NT2/D1 (cell line): ENCODE data around the gene SHISA5.

Source experiments
- DNase-seq: peaks from one replicate; pipeline ENCODE4 v3.0.0-alpha.2; 2011; ENCODE audit warnings: low read depth, low spot score
- H3K27me3 ChIP-seq: 2 replicates; pipeline ENCODE4 v1.6.0; 2011; ENCODE audit warnings: mild to moderate bottlenecking; ENCODE audit not compliant: insufficient read length, insufficient read depth
- H3K36me3 ChIP-seq: 2 replicates; pipeline ENCODE4 v1.6.1; 2011; ENCODE audit warnings: mild to moderate bottlenecking, low read length, mixed read lengths; ENCODE audit not compliant: insufficient read depth, insufficient read length
- H3K4me1 ChIP-seq: 2 replicates; pipeline ENCODE4 v1.5.1; 2011; ENCODE audit not compliant: insufficient read depth, insufficient read length
- H3K4me3 ChIP-seq: 2 replicates; pipeline ENCODE4 v1.5.1; 2011; ENCODE audit warnings: low read depth; ENCODE audit not compliant: insufficient read length
- H3K9ac ChIP-seq: 2 replicates; pipeline ENCODE4 v1.6.0; 2011; ENCODE audit warnings: low read depth; ENCODE audit not compliant: insufficient read length
- H3K9me3 ChIP-seq: 2 replicates; pipeline ENCODE4 v1.5.1; 2011; ENCODE audit warnings: mild to moderate bottlenecking, low read length; ENCODE audit not compliant: insufficient read depth
- SUZ12 ChIP-seq: IDR thresholded peaks from 2 replicates; pipeline ENCODE4 v1.6.1; 2011; ENCODE audit not compliant: insufficient read length, insufficient read depth; ENCODE audit errors: extremely low read depth
- YY1 ChIP-seq: IDR thresholded peaks from 2 replicates; pipeline ENCODE4 v1.6.1; 2011; ENCODE audit not compliant: insufficient read length, insufficient read depth
- ZNF274 ChIP-seq: IDR thresholded peaks from 2 replicates; pipeline ENCODE4 v1.6.1; 2011; ENCODE audit warnings: mild to moderate bottlenecking, low read depth, low read length

The SHISA5 gene

GRCh38 chr3:48518638-48519276 lies 14.8 kb upstream of the SHISA5 start:
- TF ChIP-seq YY1 (no peak), ZNF274 (no peak), SUZ12 (no peak)
- H3K4me1 ChIP-seq, result no peaks in the 10 kb centered on the region
- H3K9ac ChIP-seq, result no peak overlapping the region

GRCh38 chr3:48518069-48518468 lies 14.1 kb upstream of the SHISA5 start:
- no peaks in the 10 kb centered on the region for H3K27me3 ChIP-seq
- TF ChIP-seq SUZ12 (no peak), ZNF274 (no peak), YY1 (no peak)
- DNase-seq, result no peak
- H3K9me3 ChIP-seq, result no peaks in the 10 kb centered on the region
- no peak overlapping the region for H3K4me3 ChIP-seq
- H3K9ac ChIP-seq, result no peak overlapping the region
- no peaks in the 10 kb centered on the region for H3K4me1 ChIP-seq
- peaks cover 9% of the 10 kb centered on the region for H3K36me3 ChIP-seq

More at GRCh38 chr3:48518638-48519276, 14.8 kb upstream of the SHISA5 start:
- Histone ChIP-seq H3K36me3 (peaks cover 14% of the 10 kb centered on the region), H3K27me3 (no peaks in the 10 kb centered on the region), H3K4me3 (no peak overlapping the region), H3K9me3 (no peaks in the 10 kb centered on the region)
- no peak for DNase-seq

DNA sequence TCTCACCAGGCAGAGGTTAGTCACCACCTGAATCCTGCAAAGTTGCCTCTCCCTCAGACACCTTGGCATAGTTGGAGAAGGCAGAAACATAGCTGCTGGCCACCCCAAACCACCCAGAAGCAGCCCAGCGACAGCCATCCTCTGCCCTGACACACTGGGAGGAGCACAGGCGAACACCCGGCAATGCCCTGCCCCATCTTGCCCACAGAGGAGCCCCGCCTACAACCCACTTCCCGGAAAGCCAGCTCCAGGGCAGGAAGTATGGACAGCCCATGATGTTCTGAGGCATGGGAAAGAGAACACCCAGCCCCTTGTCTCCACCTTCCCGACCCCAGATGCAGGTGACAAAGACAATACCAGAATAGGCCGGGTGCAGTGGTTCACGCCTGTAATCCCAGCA lies 12.6 kb upstream of the SHISA5 start:
- H3K4me1 ChIP-seq, result no peaks in the 10 kb centered on the region
- no peak overlapping the region for H3K9ac ChIP-seq

GRCh38 chr3:48514431-48515227 lies 10.7 kb upstream of the SHISA5 start:
- TF ChIP-seq SUZ12, result no peak
- no peak for TF ChIP-seq ZNF274
- TF ChIP-seq YY1, result no peak
- Histone ChIP-seq H3K9ac (no peak overlapping the region), H3K9me3 (no peaks in the 10 kb centered on the region), H3K36me3 (peaks cover 5% of the 10 kb centered on the region), H3K27me3 (no peaks in the 10 kb centered on the region), H3K4me3 (no peak overlapping the region), H3K4me1 (peaks cover 2% of the 10 kb centered on the region)
- DNase-seq, result no peak

More for the DNA sequence above, 12.6 kb upstream of the SHISA5 start:
- TF ChIP-seq ZNF274 (no peak), SUZ12 (no peak), YY1 (no peak)
- Histone ChIP-seq H3K36me3 (peaks cover 9% of the 10 kb centered on the region), H3K4me3 (no peak overlapping the region), H3K27me3 (no peaks in the 10 kb centered on the region), H3K9me3 (no peaks in the 10 kb centered on the region)
- DNase-seq, result no peak

DNA sequence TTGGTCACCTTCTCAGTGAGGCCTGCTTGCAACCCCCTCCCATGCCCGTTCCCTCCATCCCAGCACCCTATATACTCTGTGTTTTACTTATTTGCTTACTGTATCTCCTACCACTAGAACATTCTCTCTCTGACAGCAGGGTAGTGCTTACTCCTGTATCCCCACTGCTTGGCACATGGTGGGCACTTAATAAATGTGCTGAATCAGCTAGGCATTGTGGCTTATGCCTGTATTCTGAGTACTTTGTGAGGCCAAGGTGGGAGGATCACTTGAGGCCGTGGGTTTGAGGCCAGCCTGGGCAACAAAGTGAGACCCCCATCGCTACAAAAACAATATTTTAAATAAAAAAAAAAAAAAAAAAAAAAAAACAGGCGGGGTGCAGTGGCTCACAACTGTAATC lies 7.6 kb upstream of the SHISA5 start:
- no peak overlapping the region for H3K9ac ChIP-seq
- TF ChIP-seq ZNF274 (no peak), SUZ12 (no peak), YY1 (no peak)
- H3K4me3 ChIP-seq, result no peak overlapping the region
- H3K27me3 ChIP-seq, result no peaks in the 10 kb centered on the region
- H3K9me3 ChIP-seq, result no peaks in the 10 kb centered on the region
- H3K4me1 ChIP-seq, result peaks cover 2% of the 10 kb centered on the region
- DNase-seq, result no peak
- H3K36me3 ChIP-seq, result no peaks in the 10 kb centered on the region

DNA sequence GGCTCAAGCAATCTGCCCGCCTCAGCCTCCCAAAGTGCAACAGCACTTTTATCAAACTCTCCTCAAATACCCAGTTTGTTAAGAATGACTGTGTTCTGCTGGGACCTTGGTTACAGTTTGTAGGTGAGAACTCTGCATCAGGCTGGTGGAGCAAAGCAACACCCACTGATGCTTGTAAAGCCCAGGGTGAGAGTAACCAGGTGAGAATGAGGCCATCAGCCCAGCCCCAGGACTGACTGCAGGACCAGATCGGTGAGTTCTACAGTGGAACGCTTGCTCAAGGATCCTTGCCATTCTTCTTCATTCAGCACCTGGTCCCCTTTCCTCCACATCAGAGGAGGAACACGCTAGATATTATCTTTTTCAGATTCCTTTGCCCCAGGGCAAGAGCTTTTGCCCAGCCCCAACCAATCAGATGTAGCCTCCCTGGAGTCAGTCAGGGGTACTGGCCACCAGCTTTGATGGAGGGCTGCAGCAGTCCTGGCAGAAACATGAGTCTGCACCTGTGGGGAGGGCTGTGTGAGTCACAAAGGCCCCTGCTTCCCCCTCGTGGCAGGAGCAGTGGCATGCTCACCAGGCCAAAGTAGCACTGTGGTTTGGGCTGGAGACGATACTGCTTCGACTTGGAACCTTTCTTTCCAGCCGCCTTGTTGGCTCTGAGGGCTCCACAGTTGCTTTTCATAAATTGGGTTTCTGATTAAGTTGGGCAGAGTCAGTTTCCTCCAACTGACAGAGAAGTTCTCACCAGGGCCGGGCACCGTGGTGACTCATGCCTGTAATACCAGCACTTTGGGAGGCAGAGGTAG lies 3.5 kb upstream of the SHISA5 start:
- Histone ChIP-seq H3K27me3 (peaks cover 12% of the 10 kb centered on the region), H3K9me3 (no peaks in the 10 kb centered on the region), H3K36me3 (no peaks in the 10 kb centered on the region), H3K9ac (no peak overlapping the region), H3K4me3 (no peak overlapping the region), H3K4me1 (peaks cover 20% of the 10 kb centered on the region)
- TF ChIP-seq ZNF274 (no peak), YY1 (no peak), SUZ12 (no peak)
- peak; percentile 74 for DNase-seq
